Endothelial cell of umbilical vein (primary cell): ENCODE measurements around the gene ACBD6. TPM values are rescaled to one million over a fixed set of nuclear protein-coding genes. Genes with fewer than 3 reads are reported as not detected.

Source experiments
- BruUV-seq: library from RNA; stranded (reverse); fragments of 400-500 nt; replicated peaks from 2 replicates; lab custom pipeline; 2021; lab: Mats Ljungman, UMichigan
- CTCF ChIA-PET: fragments of 300-600, 350-600 bp; sonication (Branson Sonifier 250); formaldehyde crosslinking; loops from one replicate; lab custom pipeline; 2021; ENCODE audit warnings: antibody characterized with exemption, inconsistent platforms; lab: Charles Lee
- POLR2A ChIA-PET: fragments of 300-600, 350-600 bp; sonication (Branson Sonifier 250); formaldehyde crosslinking; loops from one replicate; lab custom pipeline; 2021; ENCODE audit warnings: antibody characterized with exemption, inconsistent platforms; lab: Charles Lee
- DNase-seq: peaks from one replicate; pipeline ENCODE4 v3.0.0-alpha.2; 2011; ENCODE audit warnings: low read depth, low spot score
- FAIRE-seq: peaks from 2 replicates; lab custom pipeline; 2011; peaks lifted over from hg19 to GRCh38; lab: Jason Lieb, UNC
- H2AFZ ChIP-seq: 2 replicates; pipeline ENCODE4 v1.6.0; 2012; ENCODE audit warnings: low read depth, low read length, control low read depth, inconsistent platforms
- H3K27ac ChIP-seq: 2 replicates; pipeline ENCODE4 v1.5.1; 2011; ENCODE audit warnings: low read depth, mild to moderate bottlenecking, control low read depth, low read length, moderate library complexity; ENCODE audit not compliant: insufficient read depth
- H3K27me3 ChIP-seq, 2 experiments: 2 replicates each; pipeline versions ENCODE4 v1.6.0 to v1.6.1; 2011; ENCODE audit warnings: low read length in 2 of 2, mixed read lengths in 1 of 2; ENCODE audit not compliant: control insufficient read depth in 2 of 2, insufficient read depth in 2 of 2
- H3K36me3 ChIP-seq, 2 experiments: 2 replicates in 1 of 2; 3 replicates in 1 of 2; pipeline ENCODE4 v1.5.1; 2011; ENCODE audit warnings: low read length in 2 of 2, mild to moderate bottlenecking in 1 of 2, moderate library complexity in 1 of 2; ENCODE audit not compliant: control insufficient read depth in 2 of 2, insufficient read depth in 2 of 2; ENCODE audit errors: extremely low read depth in 1 of 2
- H3K4me1 ChIP-seq: 3 replicates; pipeline ENCODE4 v1.5.1; 2011; ENCODE audit warnings: mild to moderate bottlenecking, low read length; ENCODE audit not compliant: control insufficient read depth, insufficient read depth; ENCODE audit errors: extremely low read depth
- H3K4me2 ChIP-seq: 2 replicates; pipeline ENCODE4 v1.6.1; 2011; ENCODE audit warnings: low read length, control low read depth, mixed read lengths; ENCODE audit not compliant: insufficient read depth
- H3K4me3 ChIP-seq, 3 experiments: fragments of 200-600 bp in 1 of 3; sonication (generic), shearing (Covaris generic) in 1 of 3; replicated peaks in 1 of 3; 2 replicates each; pipeline ENCODE4 v1.5.1; 2011 to 2016; ENCODE audit warnings: control low read depth in 3 of 3, low read length in 3 of 3, mild to moderate bottlenecking in 2 of 3, inconsistent platforms in 1 of 3, low read depth in 1 of 3, moderate library complexity in 1 of 3; ENCODE audit not compliant: insufficient read depth in 1 of 3
- H3K79me2 ChIP-seq: 2 replicates; pipeline ENCODE4 v1.6.0; 2012; ENCODE audit warnings: low read length, inconsistent platforms; ENCODE audit not compliant: control insufficient read depth, insufficient read depth
- H3K9ac ChIP-seq: replicated peaks from 2 replicates; pipeline ENCODE3; 2011; ENCODE audit warnings: low read length, control low read depth; ENCODE audit not compliant: insufficient read depth; ENCODE audit errors: extremely low read depth
- H3K9me1 ChIP-seq: replicated peaks from 3 replicates; pipeline ENCODE4 v1.6.0; 2011; ENCODE audit warnings: mild to moderate bottlenecking, low read length; ENCODE audit not compliant: control insufficient read depth, insufficient read depth; ENCODE audit errors: extremely low read depth
- H3K9me3 ChIP-seq: replicated peaks from 2 replicates; pipeline ENCODE4 v1.5.1; 2012; ENCODE audit warnings: low read length, inconsistent platforms; ENCODE audit not compliant: control insufficient read depth, insufficient read depth
- H4K20me1 ChIP-seq: replicated peaks from 2 replicates; pipeline ENCODE3; 2011; ENCODE audit warnings: mild to moderate bottlenecking, low read length; ENCODE audit not compliant: control insufficient read depth, insufficient read depth; ENCODE audit errors: extremely low read depth
- CTCF ChIP-seq, 2 donors: IDR thresholded peaks; 1 replicate in 1 of 2; 2 replicates in 1 of 2; pipeline ENCODE4 v1.5.1; 2011; ENCODE audit warnings: low read length in 2 of 2, mild to moderate bottlenecking in 2 of 2, moderate library complexity in 2 of 2, control low read depth in 1 of 2, inconsistent platforms in 1 of 2, low read depth in 1 of 2; ENCODE audit not compliant: insufficient read depth in 1 of 2; ENCODE audit errors: extremely low read depth in 1 of 2
- EZH2 ChIP-seq: IDR thresholded peaks from 2 replicates; pipeline ENCODE4 v1.6.1; 2012; ENCODE audit warnings: borderline replicate concordance, low read depth, mild to moderate bottlenecking, moderate library complexity, low read length, inconsistent platforms; ENCODE audit not compliant: severe bottlenecking
- FOS ChIP-seq: IDR thresholded peaks from 2 replicates; pipeline ENCODE4 v1.6.1; 2011; ENCODE audit warnings: mild to moderate bottlenecking, low read length, moderate library complexity, borderline replicate concordance; ENCODE audit not compliant: insufficient read depth
- GATA2 ChIP-seq: IDR thresholded peaks from 2 replicates; pipeline ENCODE4 v1.7.0; 2011; ENCODE audit warnings: low read depth, mild to moderate bottlenecking, moderate library complexity, mixed read lengths, low read length; ENCODE audit not compliant: insufficient read length, insufficient read depth
- MAX ChIP-seq: IDR thresholded peaks from 2 replicates; pipeline ENCODE4 v1.6.1; 2011; ENCODE audit not compliant: insufficient read depth, insufficient read length
- MYC ChIP-seq: IDR thresholded peaks from one replicate; pipeline ENCODE4 v1.6.1; 2011; ENCODE audit warnings: mild to moderate bottlenecking, low read depth, low read length
- POLR2A ChIP-seq: IDR thresholded peaks from 2 replicates; pipeline ENCODE4 v1.6.1; 2012; ENCODE audit warnings: low read depth, mild to moderate bottlenecking, control low read depth, low read length
- POLR2AphosphoS5 ChIP-seq: IDR thresholded peaks from 2 replicates; pipeline ENCODE4 v1.6.1; 2012; ENCODE audit warnings: low read depth, mild to moderate bottlenecking, control low read depth, low read length, moderate library complexity; ENCODE audit not compliant: insufficient read depth
- dilution Hi-C: fragments of 300-500 bp; cut with MboI; formaldehyde crosslinking; loops from one replicate; pipeline ENCODE4 v1.15.0; 2019; ENCODE audit warnings: low sequenced_read_pairs; ENCODE audit not compliant: extremely low pct_ligation_motif_present
- intact Hi-C: fragments of 100-400 bp; cut with micrococcal nuclease; formaldehyde crosslinking; loops from one replicate; pipeline ENCODE4 v1.10.0; 2022
- polyA plus RNA-seq, 4 experiments: library from polyadenylated mRNA; depleted of rRNA in 3 of 4; stranded (reverse) in 3 of 4; unstranded in 1 of 4; fragments of >200 nt; gene quantifications; 2 replicates each; pipeline versions ENCODE4 v1.2.1 to v1.2.3, GENCODE V29; 2011 to 2012; ENCODE audit warnings: missing spikeins in 1 of 4
- total RNA-seq: library from RNA; stranded (reverse); gene quantifications from 2 replicates; pipeline ENCODE4 v1.2.3, GENCODE V29; 2021

ACBD6 gene
- total and polyA plus RNA-seq, 2 donors (not counting 3 experiments of a cell fraction or from before 2014, with no cell fraction given): 55.6 to 56.4 TPM

GRCh38 chr1:180241716-180242544, 260.4 kb downstream of the ACBD6 start:
- TF ChIP-seq FOS (no peak), GATA2 (no peak), MAX (no peak), MYC (no peak), CTCF (IDR thresholded peaks at IDR 0.05; ENCODE audit: extremely low read depth in 1 of 2, insufficient read depth in 1 of 2, low read depth in 1 of 2, low read length in 2 of 2) (no peak), EZH2 (no peak), POLR2A (no peak), POLR2AphosphoS5 (no peak)
- FAIRE-seq (no peak), DNase-seq (no peak)
- CTCF ChIA-PET: interaction anchor here (0.6 to 3.7 kb wide), 6 partner anchors 11 to 428 kb away, joined by 3 to 15 read pairs (median 4); no protein-coding TSS in a partner anchor
- no TSS peak for BruUV-seq
- Histone ChIP-seq H3K4me2 (no peak overlapping the region), H4K20me1 (no peaks in the 10 kb centered on the region), H3K27me3 (peaks cover 47 to 53% of the 10 kb centered on the region in 2 experiments), H3K36me3 (no peaks in the 10 kb centered on the region), H3K4me3 (no peak overlapping the region), H3K27ac (no peak overlapping the region), H3K9me1 (no peaks in the 10 kb centered on the region), H3K9me3 (no peaks in the 10 kb centered on the region), H3K4me1 (no peaks in the 10 kb centered on the region), H3K9ac (no peak overlapping the region), H3K79me2 (no peaks in the 10 kb centered on the region), H2AFZ (no peak overlapping the region)
- intact Hi-C loops: no loop called here
- dilution Hi-C loops: no loop called here
- POLR2A ChIA-PET: no interaction called here
